ACC112 (cell line): ENCODE results near the gene TTC33.
"Not testable (repeated sequence)": the region's sequence is repeated elsewhere in the genome, so short reads cannot be mapped to it uniquely, and the experiment has no call there.

Experiments
- H2AFZ ChIP-seq: fragments of 200-600 bp; sonication (generic); one replicate; pipeline ENCODE4 v1.6.0; 2017; ENCODE audit warnings: antibody characterized with exemption, low read length; ENCODE audit not compliant: unreplicated experiment
- H3K27ac ChIP-seq: fragments of 200-600 bp; sonication (generic); 2 replicates; pipeline ENCODE4 v1.5.1; 2014; ENCODE audit warnings: low read depth, mild to moderate bottlenecking, antibody characterized with exemption, low read length, moderate library complexity
- H3K27me3 ChIP-seq: fragments of 200-600 bp; sonication (generic); 2 replicates; pipeline ENCODE4 v1.6.1; 2014; ENCODE audit warnings: mild to moderate bottlenecking, antibody characterized with exemption, low read length, moderate library complexity, mixed read lengths; ENCODE audit not compliant: insufficient read depth
- H3K36me3 ChIP-seq: fragments of 200-600 bp; sonication (generic); 2 replicates; pipeline ENCODE4 v1.6.1; 2016; ENCODE audit warnings: mild to moderate bottlenecking, antibody characterized with exemption, low read length, moderate library complexity, mixed read lengths; ENCODE audit not compliant: insufficient read depth
- H3K4me1 ChIP-seq: fragments of 200-600 bp; sonication (generic); one replicate; pipeline ENCODE4 v1.6.1; 2016; ENCODE audit warnings: low read length, mixed read lengths; ENCODE audit not compliant: insufficient read depth, unreplicated experiment, control insufficient read depth
- H3K4me3 ChIP-seq: fragments of 200-600 bp; sonication (generic); 2 replicates; pipeline ENCODE4 v1.5.1; 2014; ENCODE audit warnings: mild to moderate bottlenecking, low read depth, low read length
- H3K79me2 ChIP-seq: fragments of 200-600 bp; sonication (generic); one replicate; pipeline ENCODE4 v1.6.0; 2016; ENCODE audit warnings: low read length; ENCODE audit not compliant: control insufficient read depth, unreplicated experiment, insufficient read depth

Gene TTC33

DNA sequence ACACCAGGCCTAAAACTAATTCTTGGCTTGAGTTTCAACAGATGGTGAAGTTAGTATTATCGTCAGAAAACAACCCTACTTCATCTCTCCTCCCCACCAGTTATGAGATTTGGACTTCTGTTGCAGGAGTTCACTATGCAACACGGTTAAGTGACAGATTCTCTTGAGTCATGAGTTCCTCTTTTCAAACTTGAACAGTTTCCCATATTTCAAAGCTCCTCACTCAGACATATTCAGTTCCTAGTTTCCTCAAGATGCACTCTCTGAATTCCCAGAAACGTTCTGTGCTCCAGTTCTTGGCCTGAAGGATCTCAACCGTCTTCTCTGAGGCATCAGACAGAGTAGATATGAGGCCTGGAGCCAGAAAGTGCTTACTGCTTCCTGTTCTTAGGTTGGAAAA, 83.3 kb downstream of the TTC33 start:
- Histone ChIP-seq H3K79me2 (peaks cover 3% of the 10 kb centered on the region), H3K4me1 (peaks cover 20% of the 10 kb centered on the region), H3K27me3 (no peaks in the 10 kb centered on the region), H3K27ac (no peak overlapping the region), H3K36me3 (no peaks in the 10 kb centered on the region), H3K4me3 (no peak overlapping the region), H2AFZ (no peak overlapping the region)

DNA sequence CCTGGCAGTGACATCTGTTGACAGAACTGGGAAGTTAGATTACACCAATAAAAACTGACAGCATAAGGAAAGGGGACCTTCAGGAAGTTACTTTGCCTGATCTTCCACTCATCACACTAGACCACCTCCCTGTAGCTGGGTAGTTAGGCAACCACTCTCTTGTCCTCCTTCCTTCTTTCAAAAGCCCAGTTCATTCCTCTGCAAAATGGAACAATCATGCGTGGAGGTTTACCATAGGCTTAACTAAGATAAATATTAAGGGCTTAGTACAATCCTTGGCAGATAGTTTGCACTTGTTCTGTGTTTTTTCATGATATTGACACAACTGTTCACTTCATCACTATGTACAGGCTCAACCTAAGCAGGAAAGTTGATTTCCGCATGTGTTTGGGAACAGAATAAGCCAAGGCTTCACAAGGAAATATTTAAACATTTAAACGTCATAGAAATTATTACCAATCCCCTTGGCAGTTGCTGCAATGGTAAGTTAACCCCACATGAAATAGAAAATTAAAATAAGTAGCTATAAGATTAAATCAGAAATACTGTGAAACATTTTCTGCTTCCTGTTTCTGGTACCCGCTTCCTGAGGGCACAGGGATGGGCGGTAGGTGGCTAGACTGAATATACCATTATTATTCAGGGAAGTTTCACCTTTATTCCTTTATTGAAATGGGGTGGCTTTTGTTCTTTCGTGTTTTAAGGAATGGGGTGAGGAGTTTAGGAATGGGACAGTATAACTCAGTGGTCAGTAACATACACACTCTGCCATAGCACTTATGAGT, 86.0 kb downstream of the TTC33 start:
- Histone ChIP-seq H2AFZ (no peak overlapping the region), H3K79me2 (no peaks in the 10 kb centered on the region), H3K36me3 (no peaks in the 10 kb centered on the region), H3K4me3 (no peak overlapping the region), H3K27me3 (no peaks in the 10 kb centered on the region), H3K27ac (no peak overlapping the region), H3K4me1 (peaks cover 7% of the 10 kb centered on the region)

DNA sequence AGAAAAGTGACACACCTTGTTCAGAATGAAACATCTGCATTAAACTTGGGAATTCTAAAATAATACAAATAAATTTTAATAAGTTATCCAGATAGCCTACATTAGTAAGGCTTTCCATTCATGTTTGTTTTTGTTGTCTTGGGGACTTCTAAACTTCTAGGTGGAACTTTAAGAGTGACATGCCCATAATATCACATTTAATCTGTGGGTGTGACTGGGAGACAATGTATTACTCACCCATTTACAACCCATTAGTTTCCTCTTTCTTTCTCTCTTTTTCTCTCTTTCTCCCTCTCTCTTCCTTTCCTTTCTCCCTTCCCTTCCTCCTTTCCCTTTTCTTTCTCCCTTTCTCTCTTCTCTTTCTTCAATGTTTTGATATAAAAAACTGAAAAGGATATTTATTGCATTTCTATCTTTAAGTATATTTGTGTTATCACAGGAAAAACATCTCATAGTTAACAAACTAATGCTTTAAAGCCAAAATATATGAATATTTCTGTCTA, 88.5 kb downstream of the TTC33 start:
- Histone ChIP-seq H3K4me1 (peaks cover 7% of the 10 kb centered on the region), H3K27ac (no peak overlapping the region), H3K4me3 (no peak overlapping the region), H3K36me3 (no peaks in the 10 kb centered on the region), H3K27me3 (no peaks in the 10 kb centered on the region), H3K79me2 (no peaks in the 10 kb centered on the region), H2AFZ (no peak overlapping the region)

DNA sequence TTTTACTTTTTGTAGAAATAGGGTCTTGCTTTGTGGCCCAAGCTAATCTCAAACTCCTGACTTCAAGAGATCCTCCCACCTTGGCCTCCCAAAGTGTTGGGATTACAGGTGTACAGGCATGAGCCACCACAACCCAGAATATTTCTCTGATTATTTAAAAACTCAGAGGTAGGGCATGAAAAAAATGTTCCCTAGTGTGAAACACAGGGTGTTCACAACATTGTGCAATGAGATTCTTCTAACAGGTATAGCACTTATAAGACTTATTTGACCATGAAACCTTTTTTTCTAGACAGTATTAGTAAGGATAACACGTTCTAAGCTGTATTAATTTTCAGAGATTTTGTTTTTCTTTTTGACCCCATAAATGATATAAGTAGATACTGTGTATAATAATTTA, 89.1 kb downstream of the TTC33 start:
- Histone ChIP-seq H3K36me3 (no peaks in the 10 kb centered on the region), H3K27me3 (no peaks in the 10 kb centered on the region), H3K4me3 (no peak overlapping the region), H3K4me1 (peaks cover 7% of the 10 kb centered on the region), H2AFZ (no peak overlapping the region), H3K79me2 (no peaks in the 10 kb centered on the region), H3K27ac (no peak overlapping the region)

DNA sequence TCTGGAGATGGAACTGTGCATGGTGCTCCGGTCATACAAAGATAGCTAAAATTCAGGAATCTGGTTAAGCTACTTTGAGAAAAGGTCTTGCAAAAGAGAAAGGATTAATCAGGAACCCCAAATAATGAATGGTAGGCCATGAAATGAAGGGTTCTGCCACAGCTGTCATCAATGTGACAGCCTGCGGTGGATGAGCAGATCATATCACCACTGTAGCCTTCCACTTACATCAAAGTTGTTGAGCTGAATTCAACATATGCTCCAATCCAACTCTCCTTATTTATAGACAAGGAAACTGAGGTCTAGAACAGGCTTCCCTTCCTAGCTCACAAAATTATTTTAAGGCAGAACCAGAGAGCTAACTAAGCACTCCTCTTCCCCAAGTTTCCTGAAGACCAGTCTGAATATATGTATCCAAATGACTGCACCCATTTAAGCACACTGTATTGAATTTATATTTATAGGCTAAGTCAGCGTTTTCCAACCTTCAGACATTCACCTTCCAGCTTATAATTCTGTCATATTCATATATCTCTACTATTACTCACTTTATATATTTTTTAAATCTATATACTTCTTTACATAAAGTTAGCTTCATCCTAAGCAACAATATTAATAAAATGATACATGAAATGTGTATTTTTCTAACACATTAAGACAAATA, 90.0 kb downstream of the TTC33 start:
- Histone ChIP-seq H3K79me2 (no peaks in the 10 kb centered on the region), H3K27me3 (no peaks in the 10 kb centered on the region), H3K36me3 (no peaks in the 10 kb centered on the region), H3K4me3 (no peak overlapping the region), H3K4me1 (peaks cover 7% of the 10 kb centered on the region), H3K27ac (no peak overlapping the region), H2AFZ (no peak overlapping the region)

DNA sequence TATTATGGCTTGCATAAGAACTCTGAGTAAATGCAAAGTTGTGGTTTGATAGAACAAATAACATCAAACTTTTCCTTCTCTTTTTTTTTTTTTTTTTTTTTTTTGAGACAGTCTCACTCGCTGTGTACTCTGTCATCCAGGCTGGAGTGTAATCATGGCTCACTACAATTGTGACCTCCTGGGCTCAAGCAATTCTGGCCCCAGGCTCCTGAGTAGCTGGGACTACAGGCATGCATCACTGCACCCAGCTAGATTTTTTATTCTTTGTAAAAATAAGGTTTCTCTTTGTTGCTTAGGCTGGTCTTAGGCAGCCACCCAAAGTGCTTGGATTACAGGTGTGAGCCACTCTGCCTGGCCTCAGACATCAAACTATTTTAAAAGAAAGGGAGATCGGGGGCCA, 95.0 kb downstream of the TTC33 start:
- Histone ChIP-seq H3K36me3 (no peaks in the 10 kb centered on the region), H3K27ac (no peak overlapping the region), H3K79me2 (no peaks in the 10 kb centered on the region), H2AFZ (no peak overlapping the region), H3K27me3 (no peaks in the 10 kb centered on the region), H3K4me1 (no peaks in the 10 kb centered on the region), H3K4me3 (no peak overlapping the region)

DNA sequence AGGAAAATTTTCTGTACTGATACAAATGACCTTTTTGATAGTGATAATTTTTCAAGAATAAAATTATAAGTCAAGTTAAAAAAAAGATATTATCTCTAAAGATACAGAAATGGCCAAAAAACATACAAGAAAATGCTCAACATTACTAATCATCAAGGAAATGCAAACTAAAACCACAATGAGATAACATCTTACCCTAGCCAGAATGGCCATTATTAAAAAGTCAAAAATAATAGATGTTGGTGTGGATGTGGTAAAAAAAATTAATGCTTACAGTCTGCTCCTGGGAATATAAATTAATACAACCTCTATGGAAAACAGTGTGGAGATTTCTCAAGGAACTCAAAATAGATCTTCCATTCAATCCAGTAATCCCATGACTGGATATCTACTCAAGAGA, 99.0 kb downstream of the TTC33 start:
- H3K4me3 ChIP-seq: no peak overlapping the region
- H3K4me1 ChIP-seq: peaks cover 4% of the 10 kb centered on the region
- no peaks in the 10 kb centered on the region for H3K79me2 ChIP-seq
- H3K27ac ChIP-seq: no peak overlapping the region
- no peaks in the 10 kb centered on the region for H3K36me3 ChIP-seq
- no peaks in the 10 kb centered on the region for H3K27me3 ChIP-seq
- no peak overlapping the region for H2AFZ ChIP-seq

DNA sequence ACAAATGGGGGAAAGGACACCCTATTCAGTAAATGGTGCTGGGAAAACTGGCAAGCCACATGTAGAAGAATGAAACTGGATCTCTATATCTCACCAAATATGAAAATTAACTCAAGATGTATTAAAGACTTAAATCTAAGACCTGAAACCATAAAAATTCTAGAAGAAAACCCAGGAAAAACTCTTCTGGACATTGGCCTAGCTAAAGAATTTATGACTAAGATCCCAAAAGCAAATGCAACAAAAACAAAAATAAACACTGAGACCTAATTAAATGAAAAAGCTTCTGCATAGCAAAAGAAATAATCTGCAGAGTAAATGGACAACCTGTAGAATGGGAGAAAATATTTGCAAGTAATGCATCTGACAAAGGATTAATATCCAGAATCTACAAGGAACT, 99.7 kb downstream of the TTC33 start:
- not testable (repeated sequence) for H3K27me3 ChIP-seq, H3K4me3 ChIP-seq

DNA sequence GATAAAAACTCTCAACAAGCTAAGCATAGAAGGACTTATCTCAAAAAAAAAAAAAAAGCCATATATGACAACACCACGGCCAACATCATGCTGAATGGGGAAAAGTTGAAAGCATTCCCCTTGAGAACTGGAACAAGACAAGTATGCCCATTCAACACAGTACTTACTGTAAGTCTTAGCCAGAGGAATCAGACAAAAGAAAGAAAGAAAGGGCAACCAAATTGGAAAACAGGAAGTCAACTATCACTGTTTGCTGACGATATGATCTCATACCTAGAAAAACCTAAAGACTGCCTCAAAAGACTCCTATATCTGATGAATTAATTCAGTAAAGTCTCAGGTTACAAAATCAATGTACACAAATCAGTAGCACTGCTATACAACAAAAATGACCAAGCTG, 100.6 kb downstream of the TTC33 start:
- H3K27ac ChIP-seq: no peak overlapping the region
- H2AFZ ChIP-seq: no peak overlapping the region
- no peaks in the 10 kb centered on the region for H3K79me2 ChIP-seq
- H3K27me3 ChIP-seq: no peaks in the 10 kb centered on the region
- H3K36me3 ChIP-seq: no peaks in the 10 kb centered on the region
- no peak overlapping the region for H3K4me3 ChIP-seq
- peaks cover 4% of the 10 kb centered on the region for H3K4me1 ChIP-seq

More for the DNA sequence above, 99.7 kb downstream of the TTC33 start:
- H3K36me3 ChIP-seq, H2AFZ ChIP-seq, H3K4me1 ChIP-seq, H3K79me2 ChIP-seq, H3K27ac ChIP-seq: not testable (repeated sequence)

DNA sequence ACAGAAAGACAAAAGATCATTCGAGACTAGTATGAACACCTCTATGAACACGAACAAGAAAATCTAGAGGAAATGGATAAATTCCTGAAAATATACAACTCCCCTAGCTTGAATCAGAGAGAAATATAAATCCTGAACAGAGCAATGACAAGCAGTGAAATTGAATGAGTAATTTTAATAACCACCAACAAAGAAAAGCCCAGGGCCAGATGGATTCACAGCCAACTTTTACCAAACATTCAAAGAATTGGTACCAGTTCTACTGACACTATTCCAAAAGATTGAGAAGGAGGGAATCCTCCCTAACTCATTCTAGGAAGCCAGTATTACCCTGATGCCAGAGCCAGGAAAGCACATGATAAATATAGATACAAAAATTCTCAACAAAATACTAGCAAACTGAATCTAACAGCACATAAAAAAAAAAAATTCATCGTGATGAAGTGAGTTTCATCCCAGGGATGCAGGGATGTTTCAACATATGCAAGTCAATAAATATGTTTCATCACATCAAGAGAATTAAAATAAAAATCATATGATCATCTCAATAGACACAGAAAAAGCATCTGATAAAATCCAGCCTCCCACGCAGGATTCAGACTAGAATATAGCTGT, 101.3 kb downstream of the TTC33 start:
- peak overlapping the region; percentile 82 for H2AFZ ChIP-seq
- H3K4me3 ChIP-seq: peak overlapping the region; percentile 58
- H3K79me2 ChIP-seq: no peaks in the 10 kb centered on the region

More for the DNA sequence above, 101.3 kb downstream of the TTC33 start:
- H3K4me1 ChIP-seq: peaks cover 4% of the 10 kb centered on the region
- no peaks in the 10 kb centered on the region for H3K36me3 ChIP-seq
- H3K27me3 ChIP-seq: no peaks in the 10 kb centered on the region
- no peak overlapping the region for H3K27ac ChIP-seq
